HG02943 (cell line): Measurements from ENCODE around the gene PIH1D1.

Source experiments
- ATAC-seq: cut with Tn5 transposase; IDR thresholded peaks from one replicate; pipeline ENCODE4 v1.9.1; 2021; ENCODE audit warnings: mild to moderate bottlenecking, low read depth, moderate library complexity; ENCODE audit not compliant: unreplicated experiment

The PIH1D1 gene

DNA sequence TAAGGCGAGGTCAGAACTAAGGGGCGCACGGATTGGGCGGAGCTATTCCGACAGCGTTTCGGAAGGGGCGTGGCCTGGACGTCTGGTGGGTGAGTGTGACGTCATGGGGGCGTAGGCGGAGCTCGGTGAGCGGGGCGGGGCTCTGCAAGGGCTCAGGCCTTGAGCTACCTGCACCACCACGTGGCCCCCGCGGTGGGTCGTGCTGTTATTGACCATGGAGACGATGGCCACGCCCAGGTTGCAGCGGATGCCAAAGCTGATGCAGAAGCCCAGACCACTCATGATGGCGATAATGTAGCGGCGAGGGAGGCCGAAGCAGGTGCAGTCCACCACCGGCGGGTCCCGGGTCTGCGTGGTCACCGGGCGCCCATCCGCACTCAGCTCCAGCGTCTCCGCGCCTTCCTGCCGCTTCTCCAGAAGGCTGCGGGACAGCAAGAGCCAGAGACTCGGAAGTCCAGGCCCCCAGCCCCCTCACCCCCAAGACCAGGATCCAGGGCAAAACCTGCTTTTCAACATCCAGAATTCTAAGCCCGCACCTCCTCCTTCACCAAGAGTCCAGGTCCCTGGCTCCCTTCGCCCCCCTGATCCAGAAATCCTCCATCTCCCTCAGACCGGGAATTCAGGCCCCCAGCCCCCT lies 15.1 kb downstream of the PIH1D1 start:
- no peak for ATAC-seq

GRCh38 chr19:49435670-49436069 lies 15.9 kb downstream of the PIH1D1 start:
- no peak for ATAC-seq

- ATAC-seq = no peak
Observed at GRCh38 chr19:49434907-49435583, 16.6 kb downstream of the PIH1D1 start.

- no peak for ATAC-seq
Observed at GRCh38 chr19:49433240-49433901, 18.2 kb downstream of the PIH1D1 start.

- ATAC-seq = no peak
Observed at GRCh38 chr19:49432141-49433073, 19.2 kb downstream of the PIH1D1 start.

DNA sequence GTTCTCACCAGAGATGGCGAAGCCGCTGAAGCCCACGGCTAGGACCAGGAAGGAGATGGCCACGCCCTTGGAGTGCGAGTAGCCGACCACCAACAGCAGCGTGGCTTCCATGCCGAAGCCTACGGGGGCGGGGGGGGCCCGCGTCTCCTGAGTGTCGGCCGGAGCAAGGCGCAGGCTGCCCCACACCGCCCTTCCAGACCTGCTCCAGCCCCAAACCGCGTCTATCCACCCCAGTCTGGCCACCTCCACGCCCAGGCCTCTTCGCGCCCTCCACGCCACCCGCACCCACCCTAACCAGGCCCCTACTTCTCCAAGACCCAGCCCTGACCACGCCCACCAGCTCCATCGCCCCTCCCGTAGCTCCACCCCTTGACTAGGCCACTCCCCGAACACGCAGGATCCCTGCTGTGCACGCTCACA lies 20.3 kb downstream of the PIH1D1 start:
- no peak for ATAC-seq

DNA sequence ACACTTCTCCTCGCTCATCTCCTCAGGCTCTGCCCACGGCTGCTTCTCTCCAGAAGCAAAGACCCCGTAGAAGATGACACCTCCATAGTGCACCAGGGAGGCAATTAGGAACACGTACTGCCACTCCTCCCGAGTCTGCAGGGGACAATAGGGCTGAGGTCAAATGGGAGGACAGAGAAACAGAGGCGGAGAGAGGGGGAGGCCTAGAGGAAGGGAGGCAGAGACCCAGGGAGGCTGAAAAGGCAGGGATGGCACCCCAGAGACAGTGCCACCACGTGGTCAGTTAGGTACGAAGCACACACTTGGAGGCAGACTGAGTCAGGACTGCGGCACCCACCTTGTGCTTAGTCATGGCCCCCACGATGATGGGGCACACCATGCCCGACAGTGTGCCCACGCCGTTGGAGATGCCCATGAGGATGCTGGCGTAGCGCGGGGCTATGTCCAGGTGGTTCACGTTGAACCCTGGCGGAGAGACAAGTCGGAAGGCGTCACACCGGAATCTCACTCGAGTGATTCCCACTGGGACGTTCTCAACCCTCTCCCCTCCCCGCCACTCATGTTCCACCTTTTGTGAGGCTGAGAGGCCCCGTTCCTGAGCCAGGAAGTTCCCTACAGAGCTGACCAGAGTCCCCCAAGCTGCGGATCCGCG lies 20.8 kb downstream of the PIH1D1 start:
- no peak for ATAC-seq

DNA sequence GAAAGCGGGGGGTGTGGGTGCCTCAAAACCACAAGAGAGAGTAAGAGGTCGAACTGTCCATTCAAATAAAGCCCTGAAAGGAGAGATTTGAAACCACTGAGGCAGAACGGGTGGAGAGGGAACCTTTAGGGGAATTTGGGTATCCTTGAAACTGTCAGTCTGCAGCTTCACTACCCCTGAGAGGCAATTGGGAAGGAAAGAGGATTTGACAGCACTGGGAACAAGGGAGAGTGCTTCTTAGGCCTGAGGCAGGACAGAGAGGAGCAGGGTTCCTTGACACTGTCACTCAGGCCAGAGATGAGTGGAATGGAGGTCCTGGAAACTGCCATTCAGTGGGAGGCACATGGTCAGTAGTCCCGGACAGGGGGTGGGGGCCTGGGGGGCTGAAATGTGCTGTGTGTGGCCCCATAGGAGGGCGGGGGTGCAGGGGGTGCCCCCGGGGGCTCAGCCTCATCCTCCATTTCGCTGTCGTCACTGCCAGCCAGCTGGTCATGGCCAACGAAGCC lies 21.4 kb downstream of the PIH1D1 start:
- ATAC-seq = no peak

- no peak for ATAC-seq
Observed at GRCh38 chr19:49428547-49429451, 22.8 kb downstream of the PIH1D1 start.

- ATAC-seq = no peak
Observed at GRCh38 chr19:49427855-49428546, 23.6 kb downstream of the PIH1D1 start.

- no peak for ATAC-seq
Observed at GRCh38 chr19:49427339-49427738, 24.3 kb downstream of the PIH1D1 start.

GRCh38 chr19:49425922-49426592 lies 25.6 kb downstream of the PIH1D1 start:
- no peak for ATAC-seq

DNA sequence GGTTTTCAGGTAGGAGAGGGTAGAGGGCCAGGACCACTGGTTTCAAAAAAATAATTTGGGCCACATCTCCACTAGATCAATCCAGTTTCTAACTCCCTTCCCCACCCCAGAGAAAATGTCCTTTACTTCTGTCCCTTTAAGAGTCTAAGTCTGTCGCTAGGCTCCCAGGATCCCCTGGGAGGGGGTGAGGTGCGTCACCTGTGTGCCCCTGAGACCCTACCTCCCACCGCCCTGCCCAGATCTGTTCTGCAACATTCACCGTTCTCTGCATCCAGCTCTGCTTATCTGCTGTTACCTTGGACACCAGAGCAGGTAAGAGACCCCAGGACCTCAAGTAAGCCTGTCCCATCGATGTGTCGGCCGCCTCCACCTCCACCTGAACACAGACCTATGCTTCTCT lies 26.4 kb downstream of the PIH1D1 start, which contains the start of gene GFY:
Gene GFY, plus strand, starts transcription at position 211 of the 400 bp plus-strand sequence. CDS start 1,043 bp downstream, outside the sequence.
- ATAC-seq = no peak

DNA sequence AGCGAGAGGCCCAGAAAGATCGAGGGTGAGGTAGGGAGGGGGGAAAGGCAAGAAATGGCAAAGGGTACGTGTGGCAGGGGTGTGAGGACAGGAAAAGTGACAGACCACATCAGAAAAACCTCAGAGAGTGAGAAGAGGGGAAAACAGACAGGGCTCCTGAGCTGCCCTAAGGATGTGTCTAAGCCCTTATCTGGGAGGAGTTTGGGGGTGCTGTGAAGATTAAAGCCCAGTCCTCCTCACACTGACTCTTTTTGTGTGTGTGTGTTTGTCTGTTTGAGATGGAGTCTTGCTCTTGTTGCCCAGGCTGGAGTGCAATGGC lies 27.7 kb downstream of the PIH1D1 start:
- no peak for ATAC-seq

GRCh38 chr19:49423071-49423984 lies 28.3 kb downstream of the PIH1D1 start, which contains the start of gene PTH2:
Gene PTH2 (minus strand): TSS chr19:49423441. CDS start chr19:49423339, 102 bp downstream.
- ATAC-seq = no peak

GRCh38 chr19:49422407-49423070 lies 29.1 kb downstream of the PIH1D1 start:
- no peak for ATAC-seq
